ENCODE results near the gene GLT8D1. TPM values are rescaled to one million over a fixed set of nuclear protein-coding genes. Genes with fewer than 3 reads are reported as not detected.
A peak's percentile ranks its signal among the peaks of the same experiment; 100 is the strongest.

The GLT8D1 gene
- total RNA-seq, 3 donors from 2014 or later (not counting 1 experiment from before 2014, with no cell fraction given): 31.1 to 39.4 (median 38.2) TPM

DNA sequence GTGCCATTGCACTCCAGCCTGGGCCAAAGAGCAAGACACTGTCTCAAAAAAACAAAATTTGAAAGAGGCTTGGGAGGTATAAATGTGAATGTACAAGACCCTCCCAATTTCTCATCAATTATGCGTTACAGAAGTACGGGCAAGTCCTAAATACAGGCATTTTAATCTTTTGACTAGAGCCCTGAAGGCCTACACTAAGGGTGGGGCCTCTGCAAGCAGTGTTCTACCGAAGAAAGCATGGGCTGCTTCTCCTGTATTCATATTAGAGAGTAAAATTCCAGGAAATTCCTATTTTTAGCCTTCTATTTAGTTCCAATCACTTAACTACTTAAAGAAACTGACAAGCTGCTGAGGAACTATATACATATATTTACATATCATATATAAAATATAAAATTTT lies 45.5 kb downstream of the GLT8D1 start:
- Mint-ChIP-seq H3K36me3 (peaks cover 20% of the 10 kb centered on the region), H3K27ac (no peak overlapping the region), H3K4me3 (no peak overlapping the region), H3K4me1 (peaks cover 5 to 7% of the 10 kb centered on the region in 2 donors), H3K9me3 (no peaks in the 10 kb centered on the region), H3K27me3 (ENCODE audit: low read depth in 2 of 2) (no peaks in the 10 kb centered on the region)
- DNase-seq: no peak
- Histone ChIP-seq H3K9me3 (ENCODE audit: control insufficient read depth, insufficient read depth, low read length) (no peaks in the 10 kb centered on the region), H3K4me3 (ENCODE audit: low read length) (no peak overlapping the region), H3K27ac (ENCODE audit: low read length) (no peak overlapping the region), H3K36me3 (ENCODE audit: control insufficient read depth, insufficient read depth, low read length) (peaks cover 63% of the 10 kb centered on the region), H3K27me3 (ENCODE audit: control insufficient read depth, insufficient read depth, low read length) (no peaks in the 10 kb centered on the region), H3K4me1 (ENCODE audit: control insufficient read depth, insufficient read depth, low read length) (no peaks in the 10 kb centered on the region)
- ATAC-seq: no peak
- no peak for TF ChIP-seq CTCF (IDR thresholded peaks at IDR 0.05)
- WGBS (ENCODE audit: insufficient coverage): 79% methylated on average over 3 of the region's 3 CpGs
- intact Hi-C loops (cut with micrococcal nuclease): no loop called here

DNA sequence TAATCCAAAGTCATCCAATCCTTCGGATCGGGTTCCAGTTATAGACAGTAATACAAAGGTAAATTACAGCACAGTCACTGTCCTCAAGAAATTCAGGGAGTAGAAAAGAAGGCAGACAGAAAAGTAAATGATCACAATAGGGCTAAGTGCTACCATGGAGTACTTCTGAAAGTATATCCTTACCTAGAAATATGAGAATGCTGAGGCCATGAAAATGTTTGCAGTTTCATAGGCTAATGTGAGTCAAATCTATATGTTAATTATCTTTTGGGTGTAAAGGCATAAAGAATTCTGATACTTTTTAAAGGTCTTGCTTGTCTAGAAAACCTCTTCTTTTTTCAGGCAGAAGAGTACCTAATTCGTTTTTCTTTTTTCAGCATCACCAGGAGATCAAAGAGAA lies 49.7 kb downstream of the GLT8D1 start:
- Mint-ChIP-seq H3K27ac (peak overlapping the region in 1 of 2 donors; percentile 25), H3K4me3 (no peak overlapping the region), H3K4me1 (peaks cover 0 to 5% of the 10 kb centered on the region in 2 donors), H3K36me3 (peaks cover 15% of the 10 kb centered on the region), H3K27me3 (ENCODE audit: low read depth in 2 of 2) (no peaks in the 10 kb centered on the region), H3K9me3 (no peaks in the 10 kb centered on the region)
- Histone ChIP-seq H3K27ac (ENCODE audit: low read length) (no peak overlapping the region), H3K9me3 (ENCODE audit: control insufficient read depth, insufficient read depth, low read length) (no peaks in the 10 kb centered on the region), H3K27me3 (ENCODE audit: control insufficient read depth, insufficient read depth, low read length) (no peaks in the 10 kb centered on the region), H3K4me1 (ENCODE audit: control insufficient read depth, insufficient read depth, low read length) (no peaks in the 10 kb centered on the region), H3K36me3 (ENCODE audit: control insufficient read depth, insufficient read depth, low read length) (peaks cover 64% of the 10 kb centered on the region), H3K4me3 (ENCODE audit: low read length) (no peak overlapping the region)
- intact Hi-C loops (cut with micrococcal nuclease): no loop called here
- no peak for ATAC-seq
- TF ChIP-seq CTCF (IDR thresholded peaks at IDR 0.05): no peak
- DNase-seq: no peak
- 100% methylated on average over 2 of the region's 3 CpGs for WGBS (ENCODE audit: insufficient coverage)

DNA sequence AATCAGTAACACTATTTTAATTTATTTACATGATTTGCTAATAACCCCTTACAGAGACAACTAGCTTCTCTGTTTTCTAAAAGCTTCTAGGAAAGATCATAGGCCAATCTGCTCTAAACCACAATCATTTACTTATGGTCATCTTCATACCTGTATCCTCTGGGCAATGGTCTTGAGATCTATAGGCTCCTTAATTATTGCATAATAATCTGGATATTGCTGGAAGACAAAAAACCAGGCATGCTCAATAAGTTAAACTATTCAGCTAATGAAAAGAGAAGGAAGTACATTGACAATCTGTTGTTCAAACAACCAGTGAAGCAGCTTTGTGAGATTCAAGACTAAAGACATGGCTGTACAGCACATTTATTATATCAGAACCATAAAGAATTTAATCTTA lies 54.0 kb downstream of the GLT8D1 start:
- no peaks in the 10 kb centered on the region for H3K27me3 ChIP-seq (ENCODE audit: control insufficient read depth, insufficient read depth, low read length)
- peaks cover 30% of the 10 kb centered on the region for H3K36me3 Mint-ChIP-seq
- intact Hi-C loops (cut with micrococcal nuclease): no loop called here
- no peaks in the 10 kb centered on the region for H3K27me3 Mint-ChIP-seq (ENCODE audit: low read depth in 2 of 2)
- TF ChIP-seq CTCF (IDR thresholded peaks at IDR 0.05): no peak
- peaks cover 69% of the 10 kb centered on the region for H3K36me3 ChIP-seq (ENCODE audit: control insufficient read depth, insufficient read depth, low read length)
- H3K4me1 Mint-ChIP-seq: peaks cover 0 to 5% of the 10 kb centered on the region in 2 donors
- H3K4me1 ChIP-seq (ENCODE audit: control insufficient read depth, insufficient read depth, low read length): no peaks in the 10 kb centered on the region
- H3K9me3 Mint-ChIP-seq: no peaks in the 10 kb centered on the region
- DNase-seq (no peak), ATAC-seq (no peak)
- no peak overlapping the region for H3K4me3 Mint-ChIP-seq
- no peak overlapping the region for H3K27ac ChIP-seq (ENCODE audit: low read length)
- H3K27ac Mint-ChIP-seq: peak overlapping the region in 1 of 2 donors; percentile 43
- no peak overlapping the region for H3K4me3 ChIP-seq (ENCODE audit: low read length)
- no peaks in the 10 kb centered on the region for H3K9me3 ChIP-seq (ENCODE audit: control insufficient read depth, insufficient read depth, low read length)

GRCh38 chr3:52650439-52650838 lies 55.2 kb downstream of the GLT8D1 start:
- Histone ChIP-seq H3K27me3 (ENCODE audit: control insufficient read depth, insufficient read depth, low read length) (no peaks in the 10 kb centered on the region), H3K27ac (ENCODE audit: low read length) (no peak overlapping the region), H3K4me3 (ENCODE audit: low read length) (no peak overlapping the region), H3K4me1 (ENCODE audit: control insufficient read depth, insufficient read depth, low read length) (no peaks in the 10 kb centered on the region), H3K9me3 (ENCODE audit: control insufficient read depth, insufficient read depth, low read length) (no peaks in the 10 kb centered on the region), H3K36me3 (ENCODE audit: control insufficient read depth, insufficient read depth, low read length) (peaks cover 69% of the 10 kb centered on the region)
- Mint-ChIP-seq H3K4me1 (no peaks in the 10 kb centered on the region), H3K36me3 (peaks cover 26% of the 10 kb centered on the region), H3K9me3 (no peaks in the 10 kb centered on the region), H3K27ac (peak overlapping the region; percentile 29 to 59), H3K27me3 (ENCODE audit: low read depth in 2 of 2) (no peaks in the 10 kb centered on the region), H3K4me3 (no peak overlapping the region)
- WGBS (ENCODE audit: insufficient coverage): no CpG with 5 or more reads among the region's 1 CpG
- no peak for TF ChIP-seq CTCF (IDR thresholded peaks at IDR 0.05)
- ATAC-seq: peak in 2 of 3 donors; percentile 22 to 89
- intact Hi-C loops (cut with micrococcal nuclease): no loop called here
- no peak for DNase-seq

All from natural killer cell (primary cell).